ENCODE measurements around the gene MIEF1. TPM values are rescaled to one million over a fixed set of nuclear protein-coding genes. Genes with fewer than 3 reads are reported as not detected.

Gene MIEF1
- polyA plus RNA-seq, 1 of the 3 experiments (the other 2 are of a cell fraction), result 7.5 TPM

GRCh38 chr22:39454385-39454871 lies 47.7 kb upstream of the MIEF1 start:
- H3K79me2 ChIP-seq (ENCODE audit: insufficient read depth), result no peaks in the 10 kb centered on the region
- peaks cover 0 to 7% of the 10 kb centered on the region in 2 experiments; a peak in 1 of 4 replicates for H3K4me1 ChIP-seq (ENCODE audit: control insufficient read depth in 1 of 2, insufficient read depth in 2 of 2, low read depth in 1 of 2, low read length in 1 of 2)
- no peak for TF ChIP-seq ELF1 (IDR thresholded peaks at IDR 0.05)
- TF ChIP-seq TEAD4 (IDR thresholded peaks at IDR 0.05; ENCODE audit: borderline replicate concordance, insufficient read depth), result no peak
- TF ChIP-seq, protein P1, sequence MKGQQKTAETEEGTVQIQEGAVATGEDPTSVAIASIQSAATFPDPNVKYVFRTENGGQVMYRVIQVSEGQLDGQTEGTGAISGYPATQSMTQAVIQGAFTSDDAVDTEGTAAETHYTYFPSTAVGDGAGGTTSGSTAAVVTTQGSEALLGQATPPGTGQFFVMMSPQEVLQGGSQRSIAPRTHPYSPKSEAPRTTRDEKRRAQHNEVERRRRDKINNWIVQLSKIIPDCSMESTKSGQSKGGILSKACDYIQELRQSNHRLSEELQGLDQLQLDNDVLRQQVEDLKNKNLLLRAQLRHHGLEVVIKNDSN (IDR thresholded peaks at IDR 0.05; ENCODE audit: borderline replicate concordance, low read depth), result no peak
- TF ChIP-seq POLR2AphosphoS5 (IDR thresholded peaks at IDR 0.05; ENCODE audit: low read depth, low read length), result no peak
- TF ChIP-seq, protein P2, sequence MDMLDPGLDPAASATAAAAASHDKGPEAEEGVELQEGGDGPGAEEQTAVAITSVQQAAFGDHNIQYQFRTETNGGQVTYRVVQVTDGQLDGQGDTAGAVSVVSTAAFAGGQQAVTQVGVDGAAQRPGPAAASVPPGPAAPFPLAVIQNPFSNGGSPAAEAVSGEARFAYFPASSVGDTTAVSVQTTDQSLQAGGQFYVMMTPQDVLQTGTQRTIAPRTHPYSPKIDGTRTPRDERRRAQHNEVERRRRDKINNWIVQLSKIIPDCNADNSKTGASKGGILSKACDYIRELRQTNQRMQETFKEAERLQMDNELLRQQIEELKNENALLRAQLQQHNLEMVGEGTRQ (IDR thresholded peaks at IDR 0.05; ENCODE audit: borderline replicate concordance, low read depth, low read length), result no peak
- TF ChIP-seq, protein P3, sequence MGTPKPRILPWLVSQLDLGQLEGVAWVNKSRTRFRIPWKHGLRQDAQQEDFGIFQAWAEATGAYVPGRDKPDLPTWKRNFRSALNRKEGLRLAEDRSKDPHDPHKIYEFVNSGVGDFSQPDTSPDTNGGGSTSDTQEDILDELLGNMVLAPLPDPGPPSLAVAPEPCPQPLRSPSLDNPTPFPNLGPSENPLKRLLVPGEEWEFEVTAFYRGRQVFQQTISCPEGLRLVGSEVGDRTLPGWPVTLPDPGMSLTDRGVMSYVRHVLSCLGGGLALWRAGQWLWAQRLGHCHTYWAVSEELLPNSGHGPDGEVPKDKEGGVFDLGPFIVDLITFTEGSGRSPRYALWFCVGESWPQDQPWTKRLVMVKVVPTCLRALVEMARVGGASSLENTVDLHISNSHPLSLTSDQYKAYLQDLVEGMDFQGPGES (IDR thresholded peaks at IDR 0.05; ENCODE audit: low read depth, low read length), result no peak
- TF ChIP-seq TCF12 (IDR thresholded peaks at IDR 0.05), result no peak
- TF ChIP-seq EP300 (IDR thresholded peaks at IDR 0.05; ENCODE audit: borderline replicate concordance in 1 of 2, low read depth in 1 of 2, low read length in 1 of 2), result no peak
- TF ChIP-seq, protein P4, sequence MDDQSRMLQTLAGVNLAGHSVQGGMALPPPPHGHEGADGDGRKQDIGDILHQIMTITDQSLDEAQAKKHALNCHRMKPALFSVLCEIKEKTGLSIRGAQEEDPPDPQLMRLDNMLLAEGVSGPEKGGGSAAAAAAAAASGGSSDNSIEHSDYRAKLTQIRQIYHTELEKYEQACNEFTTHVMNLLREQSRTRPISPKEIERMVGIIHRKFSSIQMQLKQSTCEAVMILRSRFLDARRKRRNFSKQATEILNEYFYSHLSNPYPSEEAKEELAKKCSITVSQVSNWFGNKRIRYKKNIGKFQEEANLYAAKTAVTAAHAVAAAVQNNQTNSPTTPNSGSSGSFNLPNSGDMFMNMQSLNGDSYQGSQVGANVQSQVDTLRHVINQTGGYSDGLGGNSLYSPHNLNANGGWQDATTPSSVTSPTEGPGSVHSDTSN (IDR thresholded peaks at IDR 0.05), result no peak
- ChIA-PET POLR2A (interaction anchor here (0.7 kb wide), 1 partner anchor 135 kb away, joined by 4 read pairs; the partner anchor contains the start of gene RPL3), CTCF (no interaction called here)
- H3K36me3 ChIP-seq (replicated peaks in 1 of 2; ENCODE audit: control insufficient read depth in 1 of 2, insufficient read depth in 2 of 2, low read length in 1 of 2), result no peaks in the 10 kb centered on the region
- H3K9ac ChIP-seq, result no peak overlapping the region
- H3F3A ChIP-seq (replicated peaks; ENCODE audit: insufficient read depth), result no peaks in the 10 kb centered on the region
- no peaks in the 10 kb centered on the region for H4K20me1 ChIP-seq (ENCODE audit: insufficient read depth)
- no peak overlapping the region for H3K4me2 ChIP-seq
- 60% methylated on average over 1 of the region's 7 CpGs for WGBS (ENCODE audit: low lambda C conversion rate)
- H3K9me3 ChIP-seq, result no peaks in the 10 kb centered on the region
- H3K4me3 ChIP-seq (ENCODE audit: low read depth in 2 of 2, low read length in 1 of 2), result no peak overlapping the region
- no peaks in the 10 kb centered on the region; the same call in 1 of the 2 replicates for H3K27me3 ChIP-seq (ENCODE audit: insufficient read depth)
- DNase-seq, result no peak
- H3K27ac ChIP-seq (ENCODE audit: low read depth in 2 of 2, low read length in 1 of 2), result no peak overlapping the region
- no peak overlapping the region for H2AFZ ChIP-seq (ENCODE audit: low read depth)
- no peaks in the 10 kb centered on the region for H3K9me2 ChIP-seq

DNA sequence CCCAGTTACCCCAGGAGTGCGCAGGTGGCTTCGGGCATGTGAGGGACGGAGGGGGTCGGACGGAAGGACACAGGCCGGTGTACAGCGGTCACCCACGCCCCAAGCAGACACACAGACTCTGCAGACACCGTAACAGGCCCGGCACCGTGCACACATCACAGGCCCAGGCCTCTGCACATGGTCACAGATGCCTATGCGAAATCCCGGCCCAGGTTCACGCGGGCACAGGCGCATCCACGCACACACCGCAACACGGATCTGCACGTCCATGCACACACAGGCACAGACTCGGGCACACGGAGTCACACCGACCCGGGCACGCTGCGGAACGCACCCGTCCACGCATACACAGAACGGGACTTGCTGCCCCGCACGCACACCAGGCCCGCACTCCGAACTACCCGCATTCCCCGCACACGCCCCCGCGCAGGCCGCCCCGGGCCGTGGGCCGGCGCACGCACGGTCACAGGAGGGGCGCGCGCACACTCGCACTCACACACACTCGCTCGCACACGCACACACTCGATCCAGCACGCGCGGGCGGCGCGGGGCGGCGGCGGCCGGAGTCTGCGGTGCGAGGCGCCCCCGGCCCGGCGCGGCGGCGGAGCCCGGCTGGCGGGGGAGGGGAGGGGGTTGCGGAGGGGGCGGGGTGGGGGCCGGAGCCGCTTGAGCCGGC lies 45.4 kb upstream of the MIEF1 start, which contains the start of gene MGAT3:
Gene MGAT3, plus strand, starts transcription at position 491 of the 676 bp plus-strand sequence. CDS start 30,336 bp downstream, outside the sequence.
- 61% methylated on average over 17 of the region's 80 CpGs for WGBS (ENCODE audit: low lambda C conversion rate)
- no peaks in the 10 kb centered on the region for H3F3A ChIP-seq (replicated peaks; ENCODE audit: insufficient read depth)
- CTCF ChIA-PET, result no interaction called here
- peak within 1 kb of the TSS in 1 of 2 experiments; percentile 41; a peak in 2 of 4 replicates for H3K4me3 ChIP-seq (ENCODE audit: low read depth in 2 of 2, low read length in 1 of 2)
- no peak within 1 kb of the TSS for H3K4me2 ChIP-seq
- no peaks in the 10 kb centered on the region for H3K9me3 ChIP-seq
- no peak within 1 kb of the TSS for H2AFZ ChIP-seq (ENCODE audit: low read depth)
- H4K20me1 ChIP-seq (ENCODE audit: insufficient read depth), result no peaks in the 10 kb centered on the region
- no peaks in the 10 kb centered on the region for H3K36me3 ChIP-seq (replicated peaks in 1 of 2; ENCODE audit: control insufficient read depth in 1 of 2, insufficient read depth in 2 of 2, low read length in 1 of 2)
- H3K27ac ChIP-seq (ENCODE audit: low read depth in 2 of 2, low read length in 1 of 2), result no peak within 1 kb of the TSS; a peak in 1 of 4 replicates
- peaks cover 0 to 7% of the 10 kb centered on the region in 2 experiments; a peak in 1 of 4 replicates for H3K4me1 ChIP-seq (ENCODE audit: control insufficient read depth in 1 of 2, insufficient read depth in 2 of 2, low read depth in 1 of 2, low read length in 1 of 2)
- no peak within 1 kb of the TSS for H3K9ac ChIP-seq
- H3K79me2 ChIP-seq (ENCODE audit: insufficient read depth), result no peaks in the 10 kb centered on the region
- no peaks in the 10 kb centered on the region; the same call in 1 of the 2 replicates for H3K27me3 ChIP-seq (ENCODE audit: insufficient read depth)
- H3K9me2 ChIP-seq, result no peaks in the 10 kb centered on the region
- peak; percentile 82 for DNase-seq
- POLR2A ChIA-PET, result no interaction called here
- TF ChIP-seq RXRA (IDR thresholded peaks at IDR 0.05; ENCODE audit: borderline replicate concordance, low read depth) (no peak), SIN3A (IDR thresholded peaks at IDR 0.05; ENCODE audit: borderline replicate concordance, low read depth, low read length) (no peak), TAF1 (IDR thresholded peaks at IDR 0.05; ENCODE audit: borderline replicate concordance, low read depth, low read length) (no peak), TEAD4 (IDR thresholded peaks at IDR 0.05; ENCODE audit: borderline replicate concordance, insufficient read depth) (no peak), RCOR1 (IDR thresholded peaks at IDR 0.05; ENCODE audit: low read length) (no peak), CHD2 (IDR thresholded peaks at IDR 0.05; ENCODE audit: low read length, partially characterized antibody) (no peak), SMC3 (IDR thresholded peaks at IDR 0.05; ENCODE audit: low read depth, low read length) (no peak)
- TF ChIP-seq, protein P5, sequence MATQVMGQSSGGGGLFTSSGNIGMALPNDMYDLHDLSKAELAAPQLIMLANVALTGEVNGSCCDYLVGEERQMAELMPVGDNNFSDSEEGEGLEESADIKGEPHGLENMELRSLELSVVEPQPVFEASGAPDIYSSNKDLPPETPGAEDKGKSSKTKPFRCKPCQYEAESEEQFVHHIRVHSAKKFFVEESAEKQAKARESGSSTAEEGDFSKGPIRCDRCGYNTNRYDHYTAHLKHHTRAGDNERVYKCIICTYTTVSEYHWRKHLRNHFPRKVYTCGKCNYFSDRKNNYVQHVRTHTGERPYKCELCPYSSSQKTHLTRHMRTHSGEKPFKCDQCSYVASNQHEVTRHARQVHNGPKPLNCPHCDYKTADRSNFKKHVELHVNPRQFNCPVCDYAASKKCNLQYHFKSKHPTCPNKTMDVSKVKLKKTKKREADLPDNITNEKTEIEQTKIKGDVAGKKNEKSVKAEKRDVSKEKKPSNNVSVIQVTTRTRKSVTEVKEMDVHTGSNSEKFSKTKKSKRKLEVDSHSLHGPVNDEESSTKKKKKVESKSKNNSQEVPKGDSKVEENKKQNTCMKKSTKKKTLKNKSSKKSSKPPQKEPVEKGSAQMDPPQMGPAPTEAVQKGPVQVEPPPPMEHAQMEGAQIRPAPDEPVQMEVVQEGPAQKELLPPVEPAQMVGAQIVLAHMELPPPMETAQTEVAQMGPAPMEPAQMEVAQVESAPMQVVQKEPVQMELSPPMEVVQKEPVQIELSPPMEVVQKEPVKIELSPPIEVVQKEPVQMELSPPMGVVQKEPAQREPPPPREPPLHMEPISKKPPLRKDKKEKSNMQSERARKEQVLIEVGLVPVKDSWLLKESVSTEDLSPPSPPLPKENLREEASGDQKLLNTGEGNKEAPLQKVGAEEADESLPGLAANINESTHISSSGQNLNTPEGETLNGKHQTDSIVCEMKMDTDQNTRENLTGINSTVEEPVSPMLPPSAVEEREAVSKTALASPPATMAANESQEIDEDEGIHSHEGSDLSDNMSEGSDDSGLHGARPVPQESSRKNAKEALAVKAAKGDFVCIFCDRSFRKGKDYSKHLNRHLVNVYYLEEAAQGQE (IDR thresholded peaks at IDR 0.05; ENCODE audit: low read depth, low read length), result no peak
- TF ChIP-seq, protein P3 (IDR thresholded peaks at IDR 0.05; ENCODE audit: low read depth, low read length), result no peak
